ENCODE results near the gene KIF5B. TPM values are rescaled to one million over a fixed set of nuclear protein-coding genes. Genes with fewer than 3 reads are reported as not detected.

Gene KIF5B
- total and polyA plus RNA-seq, 2 donors (not counting 3 experiments of a cell fraction or from before 2014, with no cell fraction given) = 24.7 to 159 TPM

GRCh38 chr10:31999070-31999660 lies 57.1 kb downstream of the KIF5B start:
- Histone ChIP-seq H3K4me1 (ENCODE audit: control insufficient read depth, extremely low read depth, insufficient read depth, low read length) (no peaks in the 10 kb centered on the region), H3K4me2 (ENCODE audit: insufficient read depth, low read length) (no peak overlapping the region), H3K4me3 (replicated peaks in 1 of 3; ENCODE audit: insufficient read depth in 1 of 3, low read depth in 1 of 3, low read length in 3 of 3) (no peak overlapping the region), H4K20me1 (replicated peaks; ENCODE audit: control insufficient read depth, extremely low read depth, insufficient read depth, low read length) (no peaks in the 10 kb centered on the region), H2AFZ (ENCODE audit: low read depth, low read length) (no peak overlapping the region), H3K27ac (ENCODE audit: insufficient read depth, low read depth, low read length) (no peak overlapping the region), H3K79me2 (ENCODE audit: control insufficient read depth, insufficient read depth, low read length) (no peaks in the 10 kb centered on the region), H3K9ac (replicated peaks; ENCODE audit: extremely low read depth, insufficient read depth, low read length) (no peak overlapping the region), H3K9me3 (replicated peaks; ENCODE audit: control insufficient read depth, insufficient read depth, low read length) (no peaks in the 10 kb centered on the region), H3K27me3 (ENCODE audit: control insufficient read depth in 2 of 2, insufficient read depth in 2 of 2, low read length in 2 of 2) (no peaks in the 10 kb centered on the region), H3K36me3 (ENCODE audit: control insufficient read depth in 2 of 2, extremely low read depth in 1 of 2, insufficient read depth in 2 of 2, low read length in 2 of 2) (peaks cover 0 to 1% of the 10 kb centered on the region in 2 experiments), H3K9me1 (replicated peaks; ENCODE audit: control insufficient read depth, extremely low read depth, insufficient read depth, low read length) (no peaks in the 10 kb centered on the region)
- no peak for FAIRE-seq
- intact Hi-C loops (cut with micrococcal nuclease) (no loop called here), dilution Hi-C loops (cut with MboI; ENCODE audit: extremely low pct_ligation_motif_present, low sequenced_read_pairs) (no loop called here)
- CTCF ChIA-PET = interaction anchor here (1.7 to 2.8 kb wide), 2 partner anchors 17 to 137 kb away, joined by 5 to 13 read pairs; no protein-coding TSS in a partner anchor
- POLR2A ChIA-PET = no interaction called here
- TF ChIP-seq JUN (IDR thresholded peaks at IDR 0.05; ENCODE audit: borderline replicate concordance, insufficient read depth, insufficient read length, low read depth) (no peak), POLR2A (IDR thresholded peaks at IDR 0.05; ENCODE audit: low read depth, low read length) (no peak), GATA2 (IDR thresholded peaks at IDR 0.05; ENCODE audit: insufficient read depth, insufficient read length, low read depth, low read length) (no peak), EZH2 (IDR thresholded peaks at IDR 0.05; ENCODE audit: borderline replicate concordance, low read depth, low read length, severe bottlenecking) (no peak), CTCF (IDR thresholded peaks at IDR 0.05; ENCODE audit: extremely low read depth in 1 of 2, insufficient read depth in 1 of 2, low read depth in 1 of 2, low read length in 2 of 2) (no peak), FOS (IDR thresholded peaks at IDR 0.05; ENCODE audit: borderline replicate concordance, insufficient read depth, low read length) (no peak), MYC (IDR thresholded peaks at IDR 0.05; ENCODE audit: low read depth, low read length) (no peak), POLR2AphosphoS5 (IDR thresholded peaks at IDR 0.05; ENCODE audit: insufficient read depth, low read depth, low read length) (no peak), MAX (IDR thresholded peaks at IDR 0.05; ENCODE audit: insufficient read depth, insufficient read length) (no peak)
- no peak for DNase-seq (ENCODE audit: low read depth, low spot score)
- BruUV-seq (replicated peaks) = no TSS peak
